ENCODE results near the gene LHCGR. TPM values are rescaled to one million over a fixed set of nuclear protein-coding genes. Genes with fewer than 3 reads are reported as not detected.

LHCGR gene
- polyA plus RNA-seq, 1 experiment, result not detected

- POLR2A ChIA-PET, result no interaction called here
- H3K36me3 ChIP-seq (ENCODE audit: control insufficient read depth, insufficient read depth, low read length), result no peaks in the 10 kb centered on the region
- CTCF ChIA-PET, result no interaction called here
- no peaks in the 10 kb centered on the region for H3K27me3 ChIP-seq (ENCODE audit: control insufficient read depth, insufficient read depth, low read length)
- no peak for DNase-seq (ENCODE audit: low read depth)
- no peak overlapping the region for H3K4me3 ChIP-seq (ENCODE audit: low read depth, low read length)
- TF ChIP-seq CTCF (IDR thresholded peaks at IDR 0.05; ENCODE audit: insufficient read depth, low read depth, low read length), result no peak
These were observed 56.1 kb downstream of the LHCGR start for GRCh38 chr2:48699348-48699930.

- Histone ChIP-seq H3K4me3 (ENCODE audit: low read depth, low read length) (no peak overlapping the region), H3K36me3 (ENCODE audit: control insufficient read depth, insufficient read depth, low read length) (no peaks in the 10 kb centered on the region), H3K27me3 (ENCODE audit: control insufficient read depth, insufficient read depth, low read length) (no peaks in the 10 kb centered on the region)
- ChIA-PET POLR2A (no interaction called here), CTCF (no interaction called here)
- no peak for TF ChIP-seq CTCF (IDR thresholded peaks at IDR 0.05; ENCODE audit: insufficient read depth, low read depth, low read length)
- DNase-seq (ENCODE audit: low read depth), result no peak
These were observed 58.6 kb downstream of the LHCGR start for GRCh38 chr2:48696881-48697280.

GRCh38 chr2:48695991-48696390, 59.5 kb downstream of the LHCGR start:
- H3K4me3 ChIP-seq (ENCODE audit: low read depth, low read length), result no peak overlapping the region
- CTCF ChIA-PET, result no interaction called here
- POLR2A ChIA-PET, result no interaction called here
- no peak for DNase-seq (ENCODE audit: low read depth)
- H3K36me3 ChIP-seq (ENCODE audit: control insufficient read depth, insufficient read depth, low read length), result no peaks in the 10 kb centered on the region
- H3K27me3 ChIP-seq (ENCODE audit: control insufficient read depth, insufficient read depth, low read length), result no peaks in the 10 kb centered on the region
- TF ChIP-seq CTCF (IDR thresholded peaks at IDR 0.05; ENCODE audit: insufficient read depth, low read depth, low read length), result no peak

GRCh38 chr2:48694149-48694548, 61.4 kb downstream of the LHCGR start:
- no peaks in the 10 kb centered on the region for H3K36me3 ChIP-seq (ENCODE audit: control insufficient read depth, insufficient read depth, low read length)
- no peak for DNase-seq (ENCODE audit: low read depth)
- no peak for TF ChIP-seq CTCF (IDR thresholded peaks at IDR 0.05; ENCODE audit: insufficient read depth, low read depth, low read length)
- no peaks in the 10 kb centered on the region for H3K27me3 ChIP-seq (ENCODE audit: control insufficient read depth, insufficient read depth, low read length)
- ChIA-PET POLR2A (no interaction called here), CTCF (no interaction called here)
- no peak overlapping the region for H3K4me3 ChIP-seq (ENCODE audit: low read depth, low read length)

GRCh38 chr2:48693645-48694044, 61.9 kb downstream of the LHCGR start:
- Histone ChIP-seq H3K27me3 (ENCODE audit: control insufficient read depth, insufficient read depth, low read length) (no peaks in the 10 kb centered on the region), H3K4me3 (ENCODE audit: low read depth, low read length) (no peak overlapping the region), H3K36me3 (ENCODE audit: control insufficient read depth, insufficient read depth, low read length) (no peaks in the 10 kb centered on the region)
- TF ChIP-seq CTCF (IDR thresholded peaks at IDR 0.05; ENCODE audit: insufficient read depth, low read depth, low read length), result no peak
- no peak for DNase-seq (ENCODE audit: low read depth)
- ChIA-PET CTCF (no interaction called here), POLR2A (no interaction called here)
